Measurements from ENCODE around the gene EMP2.
"Not testable (repeated sequence)": the region's sequence is repeated elsewhere in the genome, so short reads cannot be mapped to it uniquely, and the experiment has no call there.

EMP2 gene

GRCh38 chr16:10538583-10538982 is 41.8 kb downstream of the EMP2 start:
- WGBS (ENCODE audit: insufficient coverage) = 100% methylated on average over 2 of the region's 2 CpGs
- no peaks in the 10 kb centered on the region for H3K27me3 ChIP-seq (replicated peaks in 2 of 5; ENCODE audit: control insufficient read depth in 4 of 5, insufficient read depth in 5 of 5, low read length in 4 of 5)
- no peak for DNase-seq
- CTCF ChIA-PET = no interaction called here
- POLR2A ChIA-PET = no interaction called here
- H3K36me3 ChIP-seq (ENCODE audit: control insufficient read depth in 4 of 4, insufficient read depth in 4 of 4, low read length in 3 of 4) = no peaks in the 10 kb centered on the region
- H3K27ac ChIP-seq (ENCODE audit: insufficient read depth in 1 of 2, low read depth in 1 of 2, low read length in 2 of 2, poor library complexity in 1 of 2, severe bottlenecking in 2 of 2) = no peak overlapping the region
- no peak overlapping the region for H3K4me3 ChIP-seq (ENCODE audit: control insufficient read depth in 1 of 7, extremely low read depth in 1 of 7, insufficient read depth in 4 of 7, low read depth in 2 of 7, low read length in 6 of 7)
- no peaks in the 10 kb centered on the region for H3K9me3 ChIP-seq (ENCODE audit: control extremely low read depth in 1 of 5, control insufficient read depth in 4 of 5, insufficient read depth in 2 of 5, low read depth in 1 of 5, low read length in 4 of 5)
- no peaks in the 10 kb centered on the region for H3K4me1 ChIP-seq (ENCODE audit: control extremely low read depth in 1 of 4, control insufficient read depth in 4 of 4, insufficient read depth in 4 of 4, low read length in 3 of 4)

GRCh38 chr16:10537946-10538345 is 42.5 kb downstream of the EMP2 start:
- WGBS (ENCODE audit: insufficient coverage) = 99% methylated on average over 15 of the region's 15 CpGs
- DNase-seq = no peak
- no peaks in the 10 kb centered on the region for H3K36me3 ChIP-seq (ENCODE audit: control insufficient read depth in 4 of 4, insufficient read depth in 4 of 4, low read length in 3 of 4)
- H3K4me3 ChIP-seq (ENCODE audit: control insufficient read depth in 1 of 7, extremely low read depth in 1 of 7, insufficient read depth in 4 of 7, low read depth in 2 of 7, low read length in 6 of 7) = no peak overlapping the region
- no peaks in the 10 kb centered on the region for H3K4me1 ChIP-seq (ENCODE audit: control extremely low read depth in 1 of 4, control insufficient read depth in 4 of 4, insufficient read depth in 4 of 4, low read length in 3 of 4)
- POLR2A ChIA-PET = no interaction called here
- CTCF ChIA-PET = no interaction called here
- H3K27me3 ChIP-seq (replicated peaks in 2 of 5; ENCODE audit: control insufficient read depth in 4 of 5, insufficient read depth in 5 of 5, low read length in 4 of 5) = no peaks in the 10 kb centered on the region
- no peaks in the 10 kb centered on the region for H3K9me3 ChIP-seq (ENCODE audit: control extremely low read depth in 1 of 5, control insufficient read depth in 4 of 5, insufficient read depth in 2 of 5, low read depth in 1 of 5, low read length in 4 of 5)
- H3K27ac ChIP-seq (ENCODE audit: insufficient read depth in 1 of 2, low read depth in 1 of 2, low read length in 2 of 2, poor library complexity in 1 of 2, severe bottlenecking in 2 of 2) = no peak overlapping the region

GRCh38 chr16:10536814-10537389 is 43.5 kb downstream of the EMP2 start:
- no peak for DNase-seq
- Histone ChIP-seq H3K4me3 (ENCODE audit: control insufficient read depth in 1 of 7, extremely low read depth in 1 of 7, insufficient read depth in 4 of 7, low read depth in 2 of 7, low read length in 6 of 7) (no peak overlapping the region), H3K27me3 (replicated peaks in 2 of 5; ENCODE audit: control insufficient read depth in 4 of 5, insufficient read depth in 5 of 5, low read length in 4 of 5) (no peaks in the 10 kb centered on the region), H3K27ac (ENCODE audit: insufficient read depth in 1 of 2, low read depth in 1 of 2, low read length in 2 of 2, poor library complexity in 1 of 2, severe bottlenecking in 2 of 2) (no peak overlapping the region), H3K9me3 (ENCODE audit: control extremely low read depth in 1 of 5, control insufficient read depth in 4 of 5, insufficient read depth in 2 of 5, low read depth in 1 of 5, low read length in 4 of 5) (no peaks in the 10 kb centered on the region), H3K4me1 (ENCODE audit: control extremely low read depth in 1 of 4, control insufficient read depth in 4 of 4, insufficient read depth in 4 of 4, low read length in 3 of 4) (no peaks in the 10 kb centered on the region), H3K36me3 (ENCODE audit: control insufficient read depth in 4 of 4, insufficient read depth in 4 of 4, low read length in 3 of 4) (no peaks in the 10 kb centered on the region)
- 100% methylated on average over 5 of the region's 5 CpGs for WGBS (ENCODE audit: insufficient coverage)
- CTCF ChIA-PET = no interaction called here
- POLR2A ChIA-PET = no interaction called here

- H3K4me1 ChIP-seq (ENCODE audit: control extremely low read depth in 1 of 4, control insufficient read depth in 4 of 4, insufficient read depth in 4 of 4, low read length in 3 of 4); CTCF ChIA-PET; H3K27me3 ChIP-seq (replicated peaks in 2 of 5; ENCODE audit: control insufficient read depth in 4 of 5, insufficient read depth in 5 of 5, low read length in 4 of 5); H3K27ac ChIP-seq (ENCODE audit: insufficient read depth in 1 of 2, low read depth in 1 of 2, low read length in 2 of 2, poor library complexity in 1 of 2, severe bottlenecking in 2 of 2); H3K4me3 ChIP-seq (ENCODE audit: control insufficient read depth in 1 of 7, extremely low read depth in 1 of 7, insufficient read depth in 4 of 7, low read depth in 2 of 7, low read length in 6 of 7); H3K9me3 ChIP-seq (ENCODE audit: control extremely low read depth in 1 of 5, control insufficient read depth in 4 of 5, insufficient read depth in 2 of 5, low read depth in 1 of 5, low read length in 4 of 5); DNase-seq; H3K36me3 ChIP-seq (ENCODE audit: control insufficient read depth in 4 of 4, insufficient read depth in 4 of 4, low read length in 3 of 4); POLR2A ChIA-PET: not testable (repeated sequence)
- WGBS (ENCODE audit: insufficient coverage) = 100% methylated on average over 3 of the region's 6 CpGs
These were observed 44.1 kb downstream of the EMP2 start for GRCh38 chr16:10536328-10536727.

GRCh38 chr16:10535461-10535860 is 44.9 kb downstream of the EMP2 start:
- H3K27ac ChIP-seq (ENCODE audit: insufficient read depth in 1 of 2, low read depth in 1 of 2, low read length in 2 of 2, poor library complexity in 1 of 2, severe bottlenecking in 2 of 2) = no peak overlapping the region
- no peak overlapping the region for H3K4me3 ChIP-seq (ENCODE audit: control insufficient read depth in 1 of 7, extremely low read depth in 1 of 7, insufficient read depth in 4 of 7, low read depth in 2 of 7, low read length in 6 of 7)
- H3K27me3 ChIP-seq (replicated peaks in 2 of 5; ENCODE audit: control insufficient read depth in 4 of 5, insufficient read depth in 5 of 5, low read length in 4 of 5) = no peaks in the 10 kb centered on the region
- CTCF ChIA-PET = no interaction called here
- no peaks in the 10 kb centered on the region for H3K4me1 ChIP-seq (ENCODE audit: control extremely low read depth in 1 of 4, control insufficient read depth in 4 of 4, insufficient read depth in 4 of 4, low read length in 3 of 4)
- POLR2A ChIA-PET = no interaction called here
- no peak for DNase-seq
- H3K36me3 ChIP-seq (ENCODE audit: control insufficient read depth in 4 of 4, insufficient read depth in 4 of 4, low read length in 3 of 4) = no peaks in the 10 kb centered on the region
- 100% methylated on average over 8 of the region's 10 CpGs for WGBS (ENCODE audit: insufficient coverage)
- H3K9me3 ChIP-seq (ENCODE audit: control extremely low read depth in 1 of 5, control insufficient read depth in 4 of 5, insufficient read depth in 2 of 5, low read depth in 1 of 5, low read length in 4 of 5) = no peaks in the 10 kb centered on the region

GRCh38 chr16:10534748-10535147 is 45.6 kb downstream of the EMP2 start:
- H3K4me3 ChIP-seq (ENCODE audit: control insufficient read depth in 1 of 7, extremely low read depth in 1 of 7, insufficient read depth in 4 of 7, low read depth in 2 of 7, low read length in 6 of 7) = no peak overlapping the region
- H3K27me3 ChIP-seq (replicated peaks in 2 of 5; ENCODE audit: control insufficient read depth in 4 of 5, insufficient read depth in 5 of 5, low read length in 4 of 5) = no peaks in the 10 kb centered on the region
- no peaks in the 10 kb centered on the region for H3K36me3 ChIP-seq (ENCODE audit: control insufficient read depth in 4 of 4, insufficient read depth in 4 of 4, low read length in 3 of 4)
- ChIA-PET CTCF (interaction anchor here (1.2 kb wide), 1 partner anchor 1694 kb away, joined by 3 read pairs; no protein-coding TSS in a partner anchor), POLR2A (no interaction called here)
- H3K4me1 ChIP-seq (ENCODE audit: control extremely low read depth in 1 of 4, control insufficient read depth in 4 of 4, insufficient read depth in 4 of 4, low read length in 3 of 4) = no peaks in the 10 kb centered on the region
- no peak for DNase-seq
- 99% methylated on average over 5 of the region's 5 CpGs for WGBS (ENCODE audit: insufficient coverage)
- H3K27ac ChIP-seq (ENCODE audit: insufficient read depth in 1 of 2, low read depth in 1 of 2, low read length in 2 of 2, poor library complexity in 1 of 2, severe bottlenecking in 2 of 2) = no peak overlapping the region
- H3K9me3 ChIP-seq (ENCODE audit: control extremely low read depth in 1 of 5, control insufficient read depth in 4 of 5, insufficient read depth in 2 of 5, low read depth in 1 of 5, low read length in 4 of 5) = no peaks in the 10 kb centered on the region

- CTCF ChIA-PET = interaction anchor here (2.8 kb wide), 1 partner anchor 11 kb away, joined by 8 read pairs; no protein-coding TSS in a partner anchor
- H3K27ac ChIP-seq (ENCODE audit: insufficient read depth in 1 of 2, low read depth in 1 of 2, low read length in 2 of 2, poor library complexity in 1 of 2, severe bottlenecking in 2 of 2); H3K36me3 ChIP-seq (ENCODE audit: control insufficient read depth in 4 of 4, insufficient read depth in 4 of 4, low read length in 3 of 4); H3K9me3 ChIP-seq (ENCODE audit: control extremely low read depth in 1 of 5, control insufficient read depth in 4 of 5, insufficient read depth in 2 of 5, low read depth in 1 of 5, low read length in 4 of 5); H3K4me3 ChIP-seq (ENCODE audit: control insufficient read depth in 1 of 7, extremely low read depth in 1 of 7, insufficient read depth in 4 of 7, low read depth in 2 of 7, low read length in 6 of 7); POLR2A ChIA-PET; DNase-seq; H3K27me3 ChIP-seq (replicated peaks in 2 of 5; ENCODE audit: control insufficient read depth in 4 of 5, insufficient read depth in 5 of 5, low read length in 4 of 5); H3K4me1 ChIP-seq (ENCODE audit: control extremely low read depth in 1 of 4, control insufficient read depth in 4 of 4, insufficient read depth in 4 of 4, low read length in 3 of 4): not testable (repeated sequence)
- WGBS (ENCODE audit: insufficient coverage) = 100% methylated on average over 2 of the region's 4 CpGs
These were observed 46.8 kb downstream of the EMP2 start for GRCh38 chr16:10533612-10534011.

Data from common myeloid progenitor, CD34-positive (primary cell).